Astrocyte (in vitro differentiated cells and primary cell): ENCODE measurements around the gene DGKG. TPM values are rescaled to one million over a fixed set of nuclear protein-coding genes. Genes with fewer than 3 reads are reported as not detected.

Experiments
- DNase-seq: peaks from one replicate; pipeline ENCODE4 v3.0.0-alpha.2; 2010; ENCODE audit warnings: low read depth
- FAIRE-seq: peaks from 2 replicates; lab custom pipeline; 2011; peaks lifted over from hg19 to GRCh38; lab: Jason Lieb, UNC
- H2AFZ ChIP-seq: 2 replicates; pipeline ENCODE4 v1.6.0; 2012; ENCODE audit warnings: low read depth, low read length, inconsistent platforms
- H3K27ac ChIP-seq: 2 replicates; pipeline ENCODE4 v1.5.1; 2011; ENCODE audit warnings: low read depth, low read length, inconsistent platforms
- H3K27me3 ChIP-seq: 2 replicates; pipeline ENCODE4 v1.6.0; 2011; ENCODE audit warnings: low read length, inconsistent platforms; ENCODE audit not compliant: insufficient read depth
- H3K36me3 ChIP-seq: 2 replicates; pipeline ENCODE4 v1.5.1; 2011; ENCODE audit warnings: low read length, inconsistent platforms; ENCODE audit not compliant: insufficient read depth
- H3K4me1 ChIP-seq: 2 replicates; pipeline ENCODE4 v1.5.1; 2011; ENCODE audit warnings: low read length, inconsistent platforms; ENCODE audit not compliant: insufficient read depth
- H3K4me2 ChIP-seq: 2 replicates; pipeline ENCODE4 v1.6.0; 2012; ENCODE audit warnings: low read length, inconsistent platforms
- H3K4me3 ChIP-seq: 2 replicates; pipeline ENCODE4 v1.5.1; 2011; ENCODE audit warnings: low read depth, mild to moderate bottlenecking, low read length, inconsistent platforms; ENCODE audit not compliant: insufficient read depth
- H3K79me2 ChIP-seq: 2 replicates; pipeline ENCODE4 v1.6.0; 2012; ENCODE audit warnings: mild to moderate bottlenecking, low read length, inconsistent platforms; ENCODE audit not compliant: insufficient read depth
- H3K9ac ChIP-seq: 2 replicates; pipeline ENCODE4 v1.6.0; 2012; ENCODE audit warnings: mild to moderate bottlenecking, low read length, inconsistent platforms
- H3K9me3 ChIP-seq: 2 replicates; pipeline ENCODE4 v1.5.1; 2012; ENCODE audit warnings: low read depth, mild to moderate bottlenecking, low read length, inconsistent platforms; ENCODE audit not compliant: insufficient read depth
- H4K20me1 ChIP-seq: 2 replicates; pipeline ENCODE4 v1.6.0; 2012; ENCODE audit warnings: low read length, inconsistent platforms; ENCODE audit not compliant: insufficient read depth
- H3K27ac Mint-ChIP-seq: one replicate; pipeline ENCODE4 v1.8.0; 2021; ENCODE audit warnings: mild to moderate bottlenecking, mixed read lengths; ENCODE audit not compliant: unreplicated experiment
- H3K27me3 Mint-ChIP-seq: one replicate; pipeline ENCODE4 v1.8.0; 2021; ENCODE audit warnings: low read depth, mixed read lengths; ENCODE audit not compliant: unreplicated experiment
- H3K36me3 Mint-ChIP-seq: one replicate; pipeline ENCODE4 v1.8.0; 2021; ENCODE audit warnings: low read depth, mixed read lengths; ENCODE audit not compliant: unreplicated experiment
- H3K4me1 Mint-ChIP-seq: one replicate; pipeline ENCODE4 v1.8.0; 2021; ENCODE audit warnings: low read depth, mixed read lengths; ENCODE audit not compliant: unreplicated experiment
- H3K4me3 Mint-ChIP-seq: one replicate; pipeline ENCODE4 v1.8.0; 2021; ENCODE audit warnings: mild to moderate bottlenecking, moderate library complexity, mixed read lengths; ENCODE audit not compliant: unreplicated experiment
- H3K9me3 Mint-ChIP-seq: one replicate; pipeline ENCODE4 v1.8.0; 2021; ENCODE audit warnings: mild to moderate bottlenecking, mixed read lengths; ENCODE audit not compliant: unreplicated experiment
- EZH2 ChIP-seq: IDR thresholded peaks from 2 replicates; pipeline ENCODE4 v1.6.1; 2012; ENCODE audit warnings: mild to moderate bottlenecking, low read length, inconsistent platforms; ENCODE audit not compliant: insufficient read depth
- total RNA-seq: library from RNA; stranded (reverse); gene quantifications from 2 replicates; pipeline ENCODE4 v1.2.1, GENCODE V29; 2021
- TF ChIP-seq, protein P1 (sequence below): IDR thresholded peaks from 2 replicates; pipeline ENCODE4 v1.5.1; 2011; ENCODE audit warnings: low read depth, mild to moderate bottlenecking, inconsistent platforms, low read length, moderate library complexity; ENCODE audit not compliant: insufficient read depth

DGKG gene
- total RNA-seq, 1 donor from 2014 or later, result 0.64 TPM

GRCh38 chr3:186121968-186122367 lies 240.1 kb downstream of the DGKG start:
- H3K27me3 ChIP-seq, result peaks cover 23% of the 10 kb centered on the region
- peaks cover 22% of the 10 kb centered on the region for H3K27me3 Mint-ChIP-seq
- no peaks in the 10 kb centered on the region for H3K9me3 Mint-ChIP-seq
- no peak overlapping the region for H3K27ac ChIP-seq
- H3K9me3 ChIP-seq, result no peaks in the 10 kb centered on the region
- H3K79me2 ChIP-seq, result no peaks in the 10 kb centered on the region
- no peaks in the 10 kb centered on the region for H3K36me3 Mint-ChIP-seq
- TF ChIP-seq, protein P1, sequence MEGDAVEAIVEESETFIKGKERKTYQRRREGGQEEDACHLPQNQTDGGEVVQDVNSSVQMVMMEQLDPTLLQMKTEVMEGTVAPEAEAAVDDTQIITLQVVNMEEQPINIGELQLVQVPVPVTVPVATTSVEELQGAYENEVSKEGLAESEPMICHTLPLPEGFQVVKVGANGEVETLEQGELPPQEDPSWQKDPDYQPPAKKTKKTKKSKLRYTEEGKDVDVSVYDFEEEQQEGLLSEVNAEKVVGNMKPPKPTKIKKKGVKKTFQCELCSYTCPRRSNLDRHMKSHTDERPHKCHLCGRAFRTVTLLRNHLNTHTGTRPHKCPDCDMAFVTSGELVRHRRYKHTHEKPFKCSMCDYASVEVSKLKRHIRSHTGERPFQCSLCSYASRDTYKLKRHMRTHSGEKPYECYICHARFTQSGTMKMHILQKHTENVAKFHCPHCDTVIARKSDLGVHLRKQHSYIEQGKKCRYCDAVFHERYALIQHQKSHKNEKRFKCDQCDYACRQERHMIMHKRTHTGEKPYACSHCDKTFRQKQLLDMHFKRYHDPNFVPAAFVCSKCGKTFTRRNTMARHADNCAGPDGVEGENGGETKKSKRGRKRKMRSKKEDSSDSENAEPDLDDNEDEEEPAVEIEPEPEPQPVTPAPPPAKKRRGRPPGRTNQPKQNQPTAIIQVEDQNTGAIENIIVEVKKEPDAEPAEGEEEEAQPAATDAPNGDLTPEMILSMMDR, result no peak
- TF ChIP-seq EZH2, result no peak
- H3K4me3 Mint-ChIP-seq, result no peak overlapping the region
- H4K20me1 ChIP-seq, result no peaks in the 10 kb centered on the region
- FAIRE-seq (no peak), DNase-seq (no peak)
- H3K4me2 ChIP-seq, result no peak overlapping the region
- no peak overlapping the region for H2AFZ ChIP-seq
- H3K27ac Mint-ChIP-seq, result no peak overlapping the region
- no peak overlapping the region for H3K9ac ChIP-seq
- no peaks in the 10 kb centered on the region for H3K4me1 ChIP-seq
- peaks cover 9% of the 10 kb centered on the region for H3K4me1 Mint-ChIP-seq
- no peaks in the 10 kb centered on the region for H3K36me3 ChIP-seq
- no peak overlapping the region for H3K4me3 ChIP-seq

DNA sequence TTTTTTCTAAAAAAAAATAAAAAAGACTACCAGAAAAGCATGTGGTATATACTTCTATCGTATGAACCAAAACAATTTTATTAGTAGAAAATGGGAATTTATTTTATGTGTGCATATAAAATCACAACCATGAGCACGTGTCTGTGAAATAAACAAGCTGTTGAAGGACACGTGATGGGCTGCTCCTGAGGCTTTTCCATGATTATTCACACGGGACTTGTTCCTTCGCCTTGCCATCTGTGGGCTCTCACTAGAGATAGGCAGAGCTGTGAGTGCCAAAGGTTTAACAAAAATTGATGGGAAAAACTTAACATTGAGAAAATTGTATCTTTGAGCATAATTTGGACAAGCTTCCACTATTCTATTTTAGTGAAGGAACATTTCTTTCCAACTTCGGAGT lies 240.8 kb downstream of the DGKG start:
- Mint-ChIP-seq H3K27ac (no peak overlapping the region), H3K36me3 (no peaks in the 10 kb centered on the region), H3K9me3 (no peaks in the 10 kb centered on the region), H3K4me1 (peaks cover 9% of the 10 kb centered on the region), H3K27me3 (peaks cover 18% of the 10 kb centered on the region), H3K4me3 (no peak overlapping the region)
- H3K9ac ChIP-seq, result no peak overlapping the region
- H3K79me2 ChIP-seq, result no peaks in the 10 kb centered on the region
- no peak overlapping the region for H3K4me2 ChIP-seq
- H3K36me3 ChIP-seq, result no peaks in the 10 kb centered on the region
- no peak overlapping the region for H2AFZ ChIP-seq
- H4K20me1 ChIP-seq, result no peaks in the 10 kb centered on the region
- H3K27me3 ChIP-seq, result peaks cover 23% of the 10 kb centered on the region
- H3K27ac ChIP-seq, result no peak overlapping the region
- H3K4me3 ChIP-seq, result no peak overlapping the region
- H3K9me3 ChIP-seq, result no peaks in the 10 kb centered on the region
- H3K4me1 ChIP-seq, result no peaks in the 10 kb centered on the region
- FAIRE-seq (no peak), DNase-seq (no peak)
- TF ChIP-seq, protein P1, result no peak

- H3K27me3 Mint-ChIP-seq, result peaks cover 34% of the 10 kb centered on the region
- no peak for TF ChIP-seq EZH2
- TF ChIP-seq, protein P1, result no peak
- Histone ChIP-seq H3K79me2 (no peaks in the 10 kb centered on the region), H3K4me2 (no peak overlapping the region), H3K9ac (no peak overlapping the region), H3K27me3 (peaks cover 23% of the 10 kb centered on the region), H4K20me1 (no peaks in the 10 kb centered on the region), H3K4me1 (no peaks in the 10 kb centered on the region), H3K4me3 (no peak overlapping the region), H3K27ac (no peak overlapping the region), H3K9me3 (no peaks in the 10 kb centered on the region), H2AFZ (no peak overlapping the region), H3K36me3 (no peaks in the 10 kb centered on the region)
- peaks cover 9% of the 10 kb centered on the region for H3K4me1 Mint-ChIP-seq
- no peak overlapping the region for H3K27ac Mint-ChIP-seq
- FAIRE-seq, result no peak
- no peaks in the 10 kb centered on the region for H3K36me3 Mint-ChIP-seq
- H3K9me3 Mint-ChIP-seq, result no peaks in the 10 kb centered on the region
- H3K4me3 Mint-ChIP-seq, result no peak overlapping the region
- DNase-seq, result no peak
These were observed 242.5 kb downstream of the DGKG start for GRCh38 chr3:186119499-186119898.
